C1 segment of cervical spinal cord (tissue), 14 donors: ENCODE results near the gene BACH1.
"Not testable (repeated sequence)": the region's sequence is repeated elsewhere in the genome, so short reads cannot be mapped to it uniquely, and the experiment has no call there.

Experiments used
- DNase-seq, 14 donors: peaks; one replicate each; lab custom pipeline; 2025; lab: John Stamatoyannopoulos, UW

The BACH1 gene

DNA sequence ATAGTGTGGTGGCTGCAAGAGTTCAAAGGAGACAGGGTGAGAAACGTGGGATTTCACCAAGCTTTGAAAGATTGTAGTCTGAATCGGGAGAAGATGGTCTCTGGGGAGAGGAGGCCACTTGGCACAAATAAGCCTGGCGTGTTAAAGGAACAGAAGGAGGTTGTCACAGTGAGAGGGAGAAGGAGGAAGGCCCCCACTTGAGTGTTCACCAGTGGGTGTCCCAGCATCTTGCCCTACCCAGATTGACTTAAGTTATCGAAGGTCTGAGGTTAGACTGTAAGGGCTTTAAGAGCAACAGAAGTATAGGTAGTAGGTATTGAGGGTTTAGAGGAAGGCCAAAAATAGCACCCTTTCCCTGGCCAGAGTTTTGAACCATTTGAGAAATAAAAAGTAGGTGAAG is 48.0 kb downstream of the BACH1 start:
- DNase-seq: no peak

DNA sequence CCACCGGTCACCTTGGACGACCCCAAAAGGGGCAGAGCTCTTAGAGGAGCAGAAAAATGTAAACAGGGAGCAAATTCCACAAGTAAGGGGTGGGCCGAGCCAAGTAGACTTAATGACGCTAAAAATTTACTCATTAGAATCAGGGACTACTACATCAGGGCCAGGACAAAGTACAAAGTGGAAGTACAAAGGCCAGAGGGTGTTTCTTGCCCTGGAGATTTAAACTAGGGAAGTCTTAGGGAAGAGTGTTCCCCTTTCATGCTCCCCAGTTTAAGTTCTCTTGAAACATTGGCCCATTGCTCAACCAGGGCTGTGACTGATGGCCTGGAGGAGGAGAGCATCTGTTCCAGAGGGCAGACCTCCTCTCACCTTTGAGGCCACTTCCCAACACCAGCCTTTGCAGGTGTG is 48.6 kb downstream of the BACH1 start:
- DNase-seq: no peak

DNA sequence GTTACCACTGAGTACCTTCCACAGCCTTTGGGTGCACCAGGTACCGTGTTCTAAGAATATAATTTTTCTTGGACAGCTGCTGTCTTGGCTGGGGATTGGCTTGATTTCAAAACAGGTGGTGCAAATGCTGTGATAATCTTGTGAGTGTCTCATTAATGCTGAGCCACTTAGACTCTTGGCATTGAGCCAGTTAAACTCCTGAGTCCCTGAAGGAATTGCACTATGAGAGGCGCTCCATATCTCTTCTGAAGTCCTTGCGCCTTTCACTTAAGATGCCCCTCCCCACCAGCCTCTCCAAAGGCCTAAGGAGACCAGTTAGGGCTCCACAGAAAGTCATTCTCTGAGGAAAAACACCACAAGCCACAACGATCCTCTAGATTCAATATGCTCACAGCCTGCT is 51.0 kb downstream of the BACH1 start:
- no peak for DNase-seq

DNA sequence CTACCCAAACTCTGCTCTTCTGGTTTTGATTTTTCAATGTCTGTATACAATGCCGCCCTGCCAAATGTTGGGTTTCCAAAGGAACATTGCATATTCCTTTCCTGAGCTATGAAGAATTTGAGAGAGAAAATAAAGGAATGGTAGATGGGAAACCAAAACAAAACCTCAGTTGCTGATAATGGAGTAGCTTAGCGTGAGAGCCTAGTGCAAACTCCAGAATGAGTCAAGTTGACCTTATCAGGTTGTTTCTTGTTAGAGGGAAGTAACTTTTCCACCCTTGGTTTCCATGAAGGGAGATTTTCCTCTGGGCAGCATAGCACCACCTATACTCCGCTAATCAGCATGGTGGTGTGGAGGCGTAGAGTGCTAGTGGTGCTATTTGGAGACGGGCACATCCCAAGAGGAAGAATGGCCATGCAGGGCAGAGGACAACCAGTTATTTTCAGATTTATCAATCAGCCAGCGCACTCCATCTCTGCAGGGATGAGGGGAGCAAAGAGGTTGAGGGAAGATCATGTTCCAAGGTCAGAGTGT is 51.6 kb downstream of the BACH1 start:
- DNase-seq: no peak

DNA sequence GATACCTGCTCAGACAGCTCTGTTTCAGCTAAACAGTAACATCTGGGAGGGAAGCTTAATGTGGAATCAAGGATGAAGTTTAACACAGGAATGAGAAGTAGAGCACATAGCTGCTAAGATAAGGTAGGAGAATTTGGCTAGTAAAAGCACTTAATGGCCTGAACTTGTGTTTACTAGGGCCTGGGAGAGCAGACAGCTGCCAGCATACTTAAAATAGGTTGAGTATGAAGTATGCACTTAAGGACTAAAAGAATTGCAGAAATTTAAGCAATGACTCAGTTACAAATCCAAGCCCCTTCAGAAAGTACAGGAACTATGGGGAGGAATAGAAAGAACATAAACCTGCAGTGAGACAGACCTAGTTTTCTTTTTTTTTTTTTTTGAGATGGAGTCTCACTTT is 53.0 kb downstream of the BACH1 start:
- no peak for DNase-seq

DNA sequence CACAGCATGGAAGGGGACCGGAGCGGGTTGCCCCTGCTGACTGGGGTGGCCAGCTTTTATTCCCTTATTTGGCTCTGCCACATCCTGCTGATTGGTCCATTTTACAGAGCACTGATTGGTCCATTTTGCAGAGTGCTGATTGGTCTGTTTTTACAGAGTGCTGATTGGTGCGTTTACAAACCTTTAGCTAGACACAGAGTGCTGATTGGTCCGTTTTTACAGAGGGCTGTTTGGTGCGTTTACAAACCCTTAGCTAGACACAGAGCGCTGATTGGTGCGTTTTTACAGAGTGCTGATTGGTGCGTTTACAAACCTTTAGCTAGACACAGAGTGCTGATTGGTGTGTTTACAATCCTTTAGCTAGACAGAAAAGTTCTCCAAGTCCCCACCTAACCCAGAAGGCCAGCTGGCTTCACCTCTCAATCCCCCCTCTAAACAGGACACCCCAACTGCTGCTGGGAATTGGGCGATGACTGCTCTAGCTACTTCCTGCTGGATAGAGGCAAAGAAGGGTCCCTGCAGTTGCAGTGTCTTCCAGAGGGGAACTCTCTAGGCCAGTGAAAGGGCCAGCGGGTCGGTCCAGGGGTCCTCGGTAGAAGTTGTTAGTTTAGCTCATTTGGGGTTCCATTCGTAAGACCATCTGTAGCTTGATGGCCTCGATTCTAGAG is 56.5 kb downstream of the BACH1 start:
- DNase-seq: not testable (repeated sequence)

DNA sequence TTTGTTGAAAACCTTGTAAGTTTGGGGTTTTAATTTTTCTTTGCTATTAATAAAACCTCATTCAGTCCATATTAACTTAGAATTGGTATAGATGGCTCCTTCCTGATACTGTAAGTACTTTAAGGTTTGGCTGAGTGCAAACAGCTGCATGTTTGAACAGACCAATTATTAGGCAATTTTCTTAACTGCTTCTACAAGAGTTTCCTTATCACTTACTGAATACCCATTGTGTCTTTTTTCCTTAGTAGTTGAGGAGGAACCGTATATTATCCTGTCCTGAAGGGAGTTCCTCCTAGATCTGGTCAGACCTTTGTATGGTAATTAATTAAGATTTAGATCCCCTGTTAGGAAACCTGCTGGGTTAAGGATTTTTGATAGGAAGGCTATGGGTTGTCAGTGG is 57.6 kb downstream of the BACH1 start:
- not testable (repeated sequence) for DNase-seq

DNA sequence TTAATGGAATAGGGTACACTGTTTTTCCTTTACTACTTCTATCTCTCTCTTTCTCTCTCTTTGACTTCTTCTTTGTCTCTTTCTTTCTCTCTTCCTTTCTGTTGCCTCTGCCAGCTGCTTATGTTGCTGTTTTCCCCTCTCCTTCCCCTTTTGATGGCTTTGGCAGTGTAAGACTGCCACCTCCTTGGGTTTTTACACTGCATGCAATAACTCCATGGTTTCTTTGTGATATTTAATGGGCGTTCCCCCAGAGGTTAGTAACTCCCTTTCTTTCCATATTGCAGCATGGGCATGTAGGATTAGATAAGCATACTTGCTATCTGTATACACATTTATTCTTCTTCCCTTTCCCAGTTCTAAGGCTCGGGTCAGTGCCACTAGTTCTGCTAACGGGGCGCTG is 58.1 kb downstream of the BACH1 start:
- DNase-seq: not testable (repeated sequence)

DNA sequence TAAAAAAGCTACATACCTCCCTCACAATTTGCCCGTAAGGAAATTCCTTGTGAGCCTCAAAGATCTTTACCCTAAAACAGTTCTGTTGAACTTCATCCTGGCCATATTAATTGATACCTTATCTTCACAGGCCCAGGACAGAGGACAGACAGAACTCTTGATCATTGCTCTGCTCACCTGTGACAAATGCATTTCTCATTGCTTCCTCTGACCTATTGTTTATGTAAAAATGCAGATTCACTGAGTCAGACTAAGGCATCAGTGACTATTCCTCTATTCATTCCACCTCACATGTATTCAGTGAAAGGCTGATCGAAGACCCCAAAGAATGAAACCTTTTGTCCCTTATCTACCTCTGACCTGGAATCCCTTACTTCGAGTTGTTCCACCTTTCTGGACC is 61.0 kb downstream of the BACH1 start:
- no peak for DNase-seq

DNA sequence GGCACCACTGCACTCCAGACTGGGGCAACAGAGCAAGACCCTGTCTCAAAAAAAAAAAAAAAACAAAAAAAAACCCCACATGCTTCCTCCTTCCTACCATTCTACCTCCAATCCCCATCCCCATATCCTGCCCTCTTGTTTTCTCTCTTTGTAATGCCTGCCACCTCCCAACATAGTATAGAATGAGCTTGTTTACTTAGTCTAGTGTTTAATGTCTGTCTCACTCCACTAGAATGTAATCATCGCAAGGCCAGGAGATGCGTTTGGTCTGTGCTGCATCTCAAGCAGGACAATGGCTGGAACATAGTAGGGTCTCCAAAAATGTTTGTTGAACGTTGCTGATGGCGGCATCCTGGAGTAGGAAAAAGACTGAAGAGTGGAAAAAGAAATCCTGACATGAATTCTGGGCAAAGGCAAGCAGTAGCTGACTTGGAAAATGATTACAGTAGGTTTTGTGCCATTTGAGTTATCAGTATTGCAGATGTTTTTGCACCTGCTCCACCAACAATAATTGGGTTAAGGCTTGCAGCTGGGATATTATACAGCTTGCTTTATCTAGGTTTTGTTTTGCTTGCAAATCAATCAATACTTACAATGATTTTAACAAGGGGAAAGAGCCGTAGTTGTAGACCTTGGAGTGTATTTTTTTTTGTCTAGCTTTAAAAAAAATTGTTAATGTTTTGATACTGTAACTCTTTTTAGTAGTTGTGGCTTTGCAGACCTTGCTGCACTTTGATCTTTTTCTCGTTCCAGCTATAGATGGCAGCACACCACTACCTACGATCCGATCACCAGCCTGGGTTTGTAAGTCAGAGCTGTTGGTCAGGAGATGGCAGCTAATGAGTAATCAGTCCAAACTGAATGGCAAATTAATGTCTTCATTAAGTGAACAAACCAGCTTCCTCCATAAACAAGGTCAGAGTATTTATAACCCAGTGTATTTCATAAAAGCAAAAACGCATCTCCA is 62.4 kb downstream of the BACH1 start:
- peak in 1 of 14 donors; percentile 8 for DNase-seq

DNA sequence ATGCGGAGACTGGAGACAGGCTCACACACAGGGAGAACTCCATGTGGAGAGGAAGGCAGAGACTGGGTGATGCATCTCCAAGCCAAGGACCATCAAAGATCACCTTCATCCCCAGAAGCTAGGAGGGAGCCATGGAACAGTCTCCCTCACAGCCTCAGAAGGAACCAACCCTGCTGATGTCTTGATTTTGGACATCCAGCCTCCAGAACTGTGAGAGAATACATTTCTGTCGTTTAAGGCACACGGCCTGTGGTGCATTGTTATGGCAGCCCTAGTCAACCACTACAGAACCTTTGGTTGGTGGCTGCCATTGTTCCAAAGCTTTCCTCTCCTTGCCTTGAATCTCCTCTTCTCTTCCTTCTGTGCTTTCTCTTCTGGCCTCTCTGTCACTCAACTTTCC is 64.0 kb downstream of the BACH1 start:
- DNase-seq: no peak

DNA sequence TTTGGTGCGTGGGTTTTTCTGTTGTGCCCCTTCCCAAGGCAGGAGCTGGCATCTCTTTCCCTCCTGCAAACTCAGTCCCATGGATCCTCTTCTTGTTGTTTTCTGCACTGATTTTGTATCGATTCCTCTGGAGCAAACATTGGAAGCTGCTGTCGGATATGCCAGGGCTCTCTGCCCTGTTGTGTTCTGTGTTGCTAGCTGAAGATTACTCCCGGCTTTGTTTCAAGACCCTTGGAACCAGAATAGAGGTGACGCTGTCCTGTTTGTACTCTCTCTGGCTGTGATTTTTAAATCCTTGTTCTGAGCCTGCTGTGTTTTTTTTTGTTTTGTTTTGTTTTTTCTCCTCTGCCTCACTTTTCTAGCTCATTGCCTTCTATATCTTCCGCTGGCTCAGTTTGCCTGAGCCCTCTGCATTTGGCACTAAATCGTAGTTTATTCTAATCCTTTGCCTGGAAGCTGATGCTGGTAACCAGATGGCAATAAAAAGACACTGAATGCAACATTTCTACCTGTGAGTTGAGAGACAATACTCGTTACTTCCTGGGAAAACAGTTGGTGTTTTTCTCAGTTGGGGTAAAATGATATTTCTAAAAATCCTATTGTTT is 67.0 kb downstream of the BACH1 start:
- peak in 1 of 14 donors; percentile 88 for DNase-seq

DNA sequence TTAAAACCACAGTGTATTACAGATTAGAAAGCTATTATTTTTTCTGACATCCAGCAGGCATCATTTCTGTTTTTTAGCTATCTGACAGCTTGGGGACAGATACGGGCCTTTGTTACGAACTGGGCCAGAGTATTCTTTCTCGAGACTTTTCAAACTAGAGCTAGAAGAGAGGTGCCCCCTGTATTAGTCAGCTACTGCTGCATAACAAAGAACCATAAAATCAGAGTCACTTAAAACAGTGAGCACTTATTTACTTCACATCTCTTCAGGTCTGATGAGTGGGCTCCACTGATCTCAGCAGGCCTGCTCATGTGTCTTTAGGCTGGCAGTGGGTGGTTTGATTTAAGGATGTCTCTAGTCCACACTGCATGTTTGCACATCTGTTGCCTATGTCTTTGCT is 67.8 kb downstream of the BACH1 start:
- DNase-seq: no peak

DNA sequence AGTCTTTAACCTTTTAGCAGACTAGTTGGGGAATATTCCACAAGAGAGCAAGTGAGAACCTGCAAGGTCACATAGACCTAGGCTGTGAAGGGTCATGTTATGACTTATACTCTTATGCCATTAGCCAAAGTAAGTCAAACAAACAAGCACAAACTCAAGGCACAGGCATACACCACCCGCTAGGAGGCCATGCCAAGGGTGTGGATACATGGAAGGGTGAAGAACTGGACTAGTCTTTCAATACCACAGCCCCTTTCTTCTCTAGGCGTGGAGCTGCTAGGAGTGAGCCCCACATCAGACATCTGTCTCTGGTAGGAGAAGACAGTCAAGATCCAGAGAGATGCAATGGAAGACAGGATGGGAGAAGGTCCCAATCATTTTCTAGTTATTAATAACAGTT is 68.6 kb downstream of the BACH1 start:
- DNase-seq: no peak

DNA sequence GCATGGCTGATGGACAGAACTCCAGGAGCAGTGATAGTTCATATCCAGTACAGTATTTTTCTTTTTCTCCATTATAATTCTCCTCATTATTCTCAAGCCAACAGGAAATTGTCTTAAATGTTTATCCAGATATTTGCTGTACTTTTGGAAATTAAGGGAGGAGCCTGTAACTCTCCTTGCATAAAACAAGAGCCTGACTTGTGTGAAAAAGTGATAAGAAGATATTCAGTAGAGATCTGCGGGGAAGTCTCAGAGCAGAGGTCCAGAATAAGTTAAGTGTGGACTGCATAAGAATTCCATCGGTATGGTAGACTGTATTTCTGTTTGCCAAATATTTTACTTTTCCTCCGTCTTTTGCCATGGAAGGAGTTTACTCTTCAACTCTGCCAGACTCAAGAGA is 70.2 kb downstream of the BACH1 start:
- no peak for DNase-seq

DNA sequence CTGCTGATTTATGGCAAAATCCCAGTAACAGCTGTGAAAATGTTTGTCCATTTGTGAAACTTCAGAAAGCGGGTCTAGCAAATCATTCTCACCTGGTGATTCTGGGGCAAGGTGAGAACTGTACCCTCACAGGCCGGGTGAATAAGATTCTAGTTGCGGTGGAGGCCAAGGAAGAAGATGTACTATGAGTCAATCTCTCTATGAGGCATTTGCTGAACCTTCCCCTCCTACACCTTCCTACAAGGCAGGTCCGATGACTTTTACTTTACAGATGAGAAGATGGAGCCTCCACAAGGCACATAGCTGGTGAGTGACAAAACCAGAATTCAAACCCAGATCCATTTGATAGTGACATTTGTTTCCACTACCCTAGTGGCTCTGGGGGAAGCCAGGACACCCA is 72.7 kb downstream of the BACH1 start:
- no peak for DNase-seq

DNA sequence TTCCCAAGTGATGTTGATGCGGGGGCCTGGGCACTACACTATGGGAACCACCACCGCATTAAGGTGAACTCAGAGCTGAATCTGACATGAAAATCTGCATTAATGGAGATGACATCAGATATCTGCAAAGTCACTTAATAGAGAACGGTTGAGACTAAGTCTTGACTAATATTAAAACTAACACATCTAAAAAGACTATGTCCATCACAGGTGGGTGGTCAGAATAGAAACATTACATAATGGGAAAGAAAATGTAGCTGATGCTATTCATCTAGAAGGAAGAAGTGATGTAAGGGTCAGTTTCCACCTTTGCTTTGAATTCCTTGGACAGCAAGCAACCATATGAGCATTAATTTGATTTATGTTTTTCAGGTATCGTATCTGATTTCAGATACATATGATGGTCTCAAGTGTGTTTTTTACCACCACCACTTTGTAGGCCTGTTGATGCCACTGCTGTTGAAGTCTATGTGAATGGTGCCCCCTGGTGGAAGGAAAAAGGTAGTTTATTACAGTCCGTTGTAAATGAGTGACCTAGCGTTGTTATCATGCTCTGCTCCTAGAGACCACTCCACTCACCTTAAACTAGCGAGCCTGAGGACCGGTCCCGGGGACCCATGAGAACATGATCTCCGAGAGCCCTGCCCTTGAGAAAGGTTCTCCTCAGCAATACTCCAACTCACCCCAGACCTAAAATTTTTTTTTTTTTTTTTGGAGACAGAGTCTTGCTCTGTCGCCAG is 73.5 kb downstream of the BACH1 start:
- peak in 6 of 14 donors; percentile 8 to 33 (median 16) for DNase-seq

DNA sequence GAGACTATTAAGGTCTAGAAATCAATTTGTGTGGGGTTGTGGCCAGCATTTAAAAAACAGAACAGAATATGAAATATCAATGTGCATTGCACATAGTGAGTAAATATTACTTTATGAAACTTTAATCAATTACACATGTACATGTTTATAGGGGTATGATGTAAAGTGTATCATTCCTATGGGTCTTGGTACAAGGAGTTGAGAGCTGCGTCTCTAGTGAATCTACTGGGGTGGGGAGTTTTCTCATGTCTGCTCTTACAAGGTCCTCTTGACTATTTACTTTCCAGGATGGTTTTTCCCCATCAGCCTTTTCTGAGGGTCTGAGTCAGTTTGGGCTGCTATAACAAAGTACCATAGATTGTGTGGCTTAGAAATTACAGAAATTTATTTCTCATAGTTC is 75.8 kb downstream of the BACH1 start:
- no peak for DNase-seq

DNA sequence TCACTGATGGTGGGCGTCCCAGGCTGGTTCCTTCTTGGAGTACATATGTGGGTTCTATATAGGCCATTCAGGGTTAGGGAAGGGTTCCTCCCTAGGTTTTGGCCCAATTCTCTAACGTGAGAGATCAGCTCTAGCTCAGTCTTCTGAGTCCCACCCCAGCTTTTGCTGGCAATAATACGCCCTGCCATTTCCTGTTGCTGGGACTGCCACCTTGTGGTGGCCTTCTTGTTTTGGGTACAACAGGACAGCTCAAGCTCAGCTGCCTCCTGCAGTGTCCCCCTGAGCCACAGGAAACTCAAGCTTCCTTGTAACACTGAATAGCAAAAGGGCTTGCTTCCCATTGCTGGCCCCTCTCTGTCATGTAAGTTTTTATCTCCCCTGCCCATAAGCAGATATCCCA is 77.8 kb downstream of the BACH1 start:
- DNase-seq: no peak

DNA sequence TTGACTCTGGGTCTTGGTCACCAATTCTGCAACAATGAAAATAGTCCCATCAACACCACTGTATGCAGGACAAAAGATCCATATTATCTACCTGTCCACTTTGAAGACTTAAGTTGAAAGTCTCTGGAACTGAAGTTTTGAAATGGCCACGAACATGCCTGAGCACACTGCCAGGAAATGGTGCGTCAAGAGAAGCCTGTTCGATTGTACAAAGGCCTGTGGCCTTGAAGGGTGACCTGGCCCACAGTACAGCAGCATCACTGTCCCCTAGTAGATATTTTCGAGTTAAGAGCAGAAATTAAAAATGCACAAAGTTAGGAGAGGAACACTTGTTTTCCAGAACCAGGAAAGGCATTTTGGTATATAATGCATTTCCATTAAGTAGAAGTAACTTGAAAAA is 78.5 kb downstream of the BACH1 start:
- no peak for DNase-seq

DNA sequence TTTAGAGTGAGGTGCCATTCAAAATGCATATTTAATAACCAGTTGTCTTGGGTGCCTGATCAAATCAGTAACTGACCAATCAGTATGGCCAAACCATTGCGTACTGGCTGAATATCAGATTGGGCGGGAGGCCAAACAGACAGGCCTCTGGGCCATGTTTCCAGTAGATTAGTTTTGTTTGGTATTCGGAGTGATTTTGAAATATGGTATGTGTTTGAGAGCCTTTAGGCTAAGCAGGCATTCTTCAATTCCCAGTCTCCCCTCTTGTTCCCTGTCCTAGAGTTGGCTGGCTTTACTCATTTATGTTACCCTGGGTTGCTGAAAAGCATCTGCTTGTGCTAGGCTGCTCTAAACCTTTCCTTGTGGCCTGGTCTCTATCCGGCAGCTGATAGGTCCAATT is 80.1 kb downstream of the BACH1 start:
- no peak for DNase-seq
